Measurements from ENCODE around the gene SHANK2.
A peak's percentile ranks its signal among the peaks of the same experiment; 100 is the strongest.
"Not testable (repeated sequence)": the region's sequence is repeated elsewhere in the genome, so short reads cannot be mapped to it uniquely, and the experiment has no call there.

SHANK2 gene

DNA sequence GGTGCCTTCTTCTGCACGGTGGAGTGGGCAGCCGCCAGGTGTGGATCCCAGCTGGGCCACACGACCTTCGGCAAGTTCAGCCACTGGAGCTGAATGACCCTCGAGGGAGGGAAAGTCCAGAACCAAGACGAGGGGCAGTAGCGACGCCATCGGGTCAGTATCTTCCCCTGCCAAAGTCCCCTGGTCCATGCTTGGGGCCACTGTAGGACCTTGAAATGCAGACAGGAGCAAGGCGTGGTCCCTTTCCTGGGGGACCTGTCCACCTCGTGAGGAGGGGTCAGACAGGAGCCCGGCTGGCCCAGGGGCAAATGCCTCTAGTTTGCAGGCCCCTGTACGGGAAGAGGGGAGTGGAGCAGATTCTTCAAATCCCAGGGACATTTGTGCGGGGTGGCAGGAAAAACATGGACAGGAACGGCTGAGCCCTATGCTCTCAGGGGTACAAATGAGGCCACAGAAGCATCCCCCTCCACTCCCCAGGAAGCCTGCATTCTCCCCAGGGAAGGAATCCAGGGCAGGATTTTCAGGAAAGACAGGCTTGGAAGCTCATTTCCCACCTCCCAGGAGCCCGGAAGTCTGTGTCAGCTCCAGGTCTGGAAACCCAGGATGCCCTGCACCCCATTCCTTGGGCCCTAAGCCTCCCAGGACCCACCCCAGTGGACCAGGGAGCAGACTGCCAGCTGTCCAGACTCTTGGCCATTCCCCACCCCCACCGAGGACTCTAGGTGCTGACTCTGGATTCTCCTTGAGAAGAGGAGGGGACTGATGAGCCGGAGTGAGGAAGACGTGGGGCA is 6.6 kb downstream of the SHANK2 start:
- no peak for FAIRE-seq
- no peak for DNase-seq (ENCODE audit: insufficient read length, low spot score)

DNA sequence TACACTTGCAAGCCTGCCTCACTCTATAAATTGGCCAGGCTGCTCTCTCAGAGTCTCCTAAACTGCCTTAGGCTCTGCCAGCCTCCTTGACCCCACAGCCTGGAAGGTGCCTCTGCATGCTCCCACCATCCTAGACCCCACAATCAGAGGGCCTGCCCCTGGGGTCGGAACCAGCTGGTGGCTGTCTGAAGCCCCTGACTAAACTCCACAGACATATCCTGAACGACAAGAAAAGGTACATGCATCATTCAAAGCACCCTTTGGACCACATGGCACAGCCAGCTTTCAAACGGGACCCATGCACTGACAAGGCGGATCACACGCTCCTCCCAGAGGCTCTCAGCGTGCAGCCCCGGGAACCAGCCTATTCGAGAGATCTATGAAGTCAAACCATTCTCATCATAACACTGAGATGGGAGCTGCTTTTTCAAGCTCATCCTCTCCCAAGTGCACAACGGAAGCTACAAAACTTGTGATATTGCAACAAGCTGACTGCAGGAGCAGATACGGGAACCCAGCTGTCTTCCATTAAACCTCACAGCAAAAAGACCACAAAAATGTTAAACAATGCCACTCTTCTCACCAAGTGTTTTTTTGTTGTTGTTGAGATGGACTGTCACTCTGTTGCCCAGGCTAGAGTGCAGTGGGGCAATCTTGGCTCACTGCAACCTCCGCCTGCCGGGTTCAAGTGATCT is 8.1 kb downstream of the SHANK2 start:
- no peak for DNase-seq (ENCODE audit: insufficient read length, low spot score)
- no peak for FAIRE-seq

DNA sequence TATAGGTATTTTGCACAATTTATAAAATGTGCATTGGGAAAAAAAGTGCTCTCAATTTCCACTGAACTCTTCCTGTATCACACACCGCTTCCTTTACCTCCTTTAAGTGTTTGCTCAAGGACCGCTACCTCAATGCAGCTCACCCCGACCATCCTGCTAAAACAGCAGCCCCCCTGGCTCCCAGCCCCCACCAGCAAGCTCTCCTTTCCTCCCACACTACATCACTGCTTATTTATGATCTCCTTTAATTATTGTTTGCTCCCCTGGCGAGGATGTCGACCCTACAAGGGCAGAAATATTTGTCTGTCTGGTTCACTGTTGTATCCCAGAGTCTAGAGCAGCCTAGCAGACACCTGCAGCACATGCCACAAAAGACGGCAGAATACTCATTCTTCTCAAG is 10.0 kb downstream of the SHANK2 start:
- FAIRE-seq = no peak
- DNase-seq (ENCODE audit: insufficient read length, low spot score) = no peak

DNA sequence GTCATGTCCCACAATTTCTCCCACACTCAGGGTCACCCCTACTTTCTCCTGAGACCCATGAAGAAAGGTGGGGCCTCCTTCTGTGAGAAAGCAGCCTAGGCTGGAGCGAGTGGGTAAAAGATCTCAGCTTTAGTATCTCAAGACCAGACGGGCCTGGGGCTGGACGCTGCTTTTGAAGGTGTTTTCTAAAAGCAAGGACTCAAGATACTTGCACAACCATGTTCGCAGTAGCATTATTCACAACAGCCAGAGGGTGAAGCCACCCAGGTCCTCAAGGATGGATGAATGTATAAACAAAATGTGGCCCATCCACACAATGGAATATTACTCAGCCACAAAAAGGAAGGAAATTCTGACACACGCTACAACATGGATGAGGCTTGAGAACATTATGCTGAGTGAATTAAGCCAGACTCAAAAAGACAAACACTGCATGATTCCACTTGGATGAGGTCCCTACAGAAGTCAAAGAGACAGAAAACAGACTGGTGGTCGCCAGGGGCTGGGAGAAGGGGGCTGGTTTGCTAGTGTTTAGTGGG is 10.6 kb downstream of the SHANK2 start:
- DNase-seq (ENCODE audit: insufficient read length, low spot score) (no peak), FAIRE-seq (no peak)

DNA sequence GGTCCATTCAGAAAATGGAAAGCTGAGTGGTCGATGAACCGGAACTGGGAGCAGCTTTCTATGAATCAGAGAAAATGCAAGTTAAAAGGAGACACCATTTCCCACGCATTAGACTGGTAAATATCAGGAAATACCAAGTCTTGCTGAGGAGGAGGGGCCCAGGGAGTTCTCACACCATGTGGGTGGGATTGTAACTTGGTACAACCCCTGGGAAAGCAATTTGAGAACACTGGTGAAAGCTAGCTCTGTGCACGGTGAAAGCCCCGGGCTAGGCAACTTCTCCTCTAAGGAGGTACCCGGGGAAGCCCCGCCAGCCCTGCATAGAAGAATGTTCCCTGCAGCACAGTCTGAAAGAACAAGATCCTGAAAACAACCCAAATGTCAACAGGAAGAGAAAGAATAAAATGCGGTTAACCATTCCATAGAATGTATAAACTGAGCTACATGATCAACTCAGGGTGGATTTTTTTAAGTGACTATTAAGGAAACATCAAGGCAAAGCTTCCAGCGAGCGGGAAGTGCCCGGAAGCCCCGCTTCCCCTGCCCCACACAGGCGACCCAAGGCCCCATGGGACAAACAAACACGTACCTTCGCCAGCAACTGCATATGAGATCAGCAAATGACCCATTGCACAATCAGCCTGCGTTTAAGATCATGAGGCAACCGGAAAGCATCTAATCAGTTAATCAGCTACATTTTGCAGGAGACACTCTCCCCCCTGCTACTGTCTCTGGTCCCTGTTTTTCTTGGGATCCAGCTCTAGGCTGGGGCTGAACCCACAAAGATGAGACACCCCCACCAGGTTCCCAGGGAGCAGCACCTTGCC is 11.3 kb downstream of the SHANK2 start:
- FAIRE-seq (peak; percentile 49), DNase-seq (ENCODE audit: insufficient read length, low spot score) (peak; percentile 29)

DNA sequence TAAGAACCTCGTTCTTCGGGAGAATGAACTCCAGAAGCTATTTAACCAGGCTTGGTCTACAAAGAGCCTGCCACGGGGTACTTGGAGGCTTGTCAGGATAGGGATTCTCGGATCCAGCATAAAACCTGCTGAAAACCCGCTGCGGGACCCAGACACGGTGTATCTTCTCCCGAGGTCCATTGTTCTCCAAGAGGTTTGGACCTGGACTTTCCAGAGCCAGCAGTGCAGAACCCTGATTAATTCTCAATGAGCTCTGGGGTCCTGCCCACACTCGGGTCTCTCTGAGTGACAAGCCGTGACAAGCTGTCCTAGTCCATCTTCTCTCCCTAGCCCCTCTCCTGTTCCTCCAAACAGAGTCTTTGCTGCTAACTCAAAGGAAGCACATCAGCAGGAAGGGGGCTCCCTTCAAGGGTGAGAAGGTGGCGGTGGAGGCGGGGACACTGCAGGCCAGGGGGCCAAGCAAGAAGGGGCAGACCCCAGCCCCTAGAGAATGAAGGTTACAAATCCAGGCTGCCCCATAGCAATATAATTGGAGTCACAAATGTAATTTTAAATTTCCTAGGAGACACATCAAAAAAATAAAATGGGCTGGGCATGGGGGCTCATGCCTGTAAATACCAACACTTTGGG is 12.2 kb downstream of the SHANK2 start:
- DNase-seq (ENCODE audit: insufficient read length, low spot score) = no peak
- FAIRE-seq = no peak

DNA sequence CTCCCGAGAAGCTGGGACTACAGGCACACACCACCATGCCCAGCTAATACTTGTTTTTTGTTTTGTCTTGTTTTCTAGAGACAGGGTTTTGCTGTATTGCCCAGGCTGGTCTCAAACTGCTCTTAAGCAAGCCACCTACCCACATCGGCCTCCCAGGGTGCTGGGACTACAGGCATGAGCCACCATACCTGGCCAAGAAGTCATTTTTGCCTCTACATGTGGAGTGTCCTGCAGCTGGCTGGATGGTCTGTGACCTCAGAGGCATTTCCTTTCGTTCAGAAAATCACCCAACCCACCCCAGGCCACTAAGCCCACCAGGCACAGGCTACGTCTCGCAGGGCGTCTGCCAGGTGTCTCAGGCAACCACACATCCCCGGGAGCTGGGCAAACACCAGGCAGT is 12.8 kb downstream of the SHANK2 start:
- FAIRE-seq (no peak), DNase-seq (ENCODE audit: insufficient read length, low spot score) (no peak)

DNA sequence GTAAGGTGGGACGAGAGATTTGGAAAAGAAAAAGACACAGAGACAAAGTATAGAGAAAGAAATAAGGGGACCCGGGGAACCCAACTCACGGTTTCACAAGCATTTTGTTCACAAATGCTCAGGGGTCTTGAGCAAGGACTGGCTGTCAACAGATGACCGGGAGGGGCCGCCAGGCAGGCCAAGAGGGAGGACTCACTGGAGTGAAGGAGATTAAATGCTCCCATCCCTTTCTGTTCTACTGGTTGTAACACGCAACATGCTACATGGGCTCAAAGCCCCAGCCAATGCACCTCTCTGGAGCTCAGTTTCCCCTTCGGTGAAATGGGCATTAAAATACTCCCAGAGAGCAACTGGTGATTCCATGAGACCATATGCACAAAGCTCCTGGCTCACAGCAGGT is 13.4 kb downstream of the SHANK2 start:
- DNase-seq (ENCODE audit: insufficient read length, low spot score) (no peak), FAIRE-seq (no peak)

DNA sequence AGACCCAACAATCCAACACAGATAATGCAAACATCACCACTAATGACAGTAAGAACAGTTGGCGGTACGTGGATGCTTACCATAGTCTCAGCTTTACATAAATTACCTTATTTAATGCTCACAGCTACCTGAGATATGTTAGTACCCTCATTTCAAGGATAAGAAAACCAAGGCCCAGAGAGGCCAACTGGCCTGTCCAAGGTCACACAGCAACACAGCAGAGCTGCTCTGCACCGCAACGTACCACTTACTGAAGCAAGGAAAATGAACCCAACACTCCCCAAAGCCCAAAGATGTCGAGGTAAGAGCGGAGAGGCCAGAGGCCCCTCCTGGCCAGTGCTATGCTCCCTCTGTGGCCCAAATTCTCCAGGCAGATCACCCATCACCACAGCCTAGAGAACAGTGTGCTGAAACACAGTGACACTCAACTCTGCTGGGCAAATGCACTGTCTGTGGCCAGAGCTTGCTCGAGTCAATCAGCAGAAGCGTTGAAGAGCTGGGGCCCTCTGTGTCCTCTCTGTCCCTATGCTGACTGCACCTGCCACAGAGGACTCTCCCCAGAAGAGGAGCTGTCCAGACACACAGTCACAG is 14.0 kb downstream of the SHANK2 start:
- FAIRE-seq = no peak
- DNase-seq (ENCODE audit: insufficient read length, low spot score) = no peak

DNA sequence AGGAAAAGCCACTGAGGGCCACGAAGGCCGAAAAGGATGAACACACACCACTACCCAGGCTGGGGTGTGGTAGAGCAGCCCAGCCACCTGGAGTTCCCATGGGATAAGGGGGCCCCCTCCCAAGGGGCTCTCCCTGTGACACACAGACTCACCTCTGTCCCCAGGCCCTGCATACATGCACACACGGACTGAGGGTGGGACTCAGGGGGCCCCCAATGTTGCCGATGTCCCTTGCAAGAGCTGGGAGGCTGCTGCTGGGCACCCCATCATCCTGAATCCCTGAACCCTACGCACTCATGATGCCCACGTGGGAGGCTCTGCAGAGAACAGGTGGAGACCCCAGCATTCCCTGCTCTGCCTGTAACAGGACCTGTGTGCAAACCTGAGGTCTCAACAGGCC is 14.5 kb downstream of the SHANK2 start:
- no peak for FAIRE-seq
- DNase-seq (ENCODE audit: insufficient read length, low spot score) = no peak

DNA sequence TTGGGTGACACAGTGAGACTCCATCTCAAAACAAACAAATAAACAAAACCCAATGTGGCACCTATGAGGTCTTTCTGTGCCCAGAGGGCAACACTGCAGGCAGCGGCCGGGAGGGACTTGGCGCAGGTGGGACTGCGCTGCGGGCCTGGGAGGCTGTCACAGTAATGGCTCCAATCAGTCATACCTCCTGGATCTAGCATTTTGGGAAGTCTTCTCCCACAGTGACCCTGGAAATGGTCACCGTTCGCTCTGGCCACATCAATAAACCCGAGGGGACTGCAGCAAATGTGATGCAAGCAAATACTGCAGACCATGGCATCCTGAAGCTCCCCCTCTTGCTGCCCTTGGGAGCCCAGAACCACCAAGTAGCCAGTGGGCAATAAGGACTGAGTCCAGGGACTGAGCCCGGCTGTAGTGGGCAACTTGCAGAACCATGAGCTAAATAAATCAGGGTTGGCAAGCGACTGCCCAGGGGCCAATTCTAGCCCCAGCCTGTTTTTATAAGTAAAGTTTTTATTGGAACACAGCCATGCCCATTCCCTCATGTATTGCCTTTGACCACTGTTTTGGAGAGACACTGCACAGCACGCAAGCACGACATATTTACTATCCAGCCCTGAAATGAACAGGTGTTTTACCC is 15.4 kb downstream of the SHANK2 start:
- FAIRE-seq = no peak
- DNase-seq (ENCODE audit: insufficient read length, low spot score) = no peak

DNA sequence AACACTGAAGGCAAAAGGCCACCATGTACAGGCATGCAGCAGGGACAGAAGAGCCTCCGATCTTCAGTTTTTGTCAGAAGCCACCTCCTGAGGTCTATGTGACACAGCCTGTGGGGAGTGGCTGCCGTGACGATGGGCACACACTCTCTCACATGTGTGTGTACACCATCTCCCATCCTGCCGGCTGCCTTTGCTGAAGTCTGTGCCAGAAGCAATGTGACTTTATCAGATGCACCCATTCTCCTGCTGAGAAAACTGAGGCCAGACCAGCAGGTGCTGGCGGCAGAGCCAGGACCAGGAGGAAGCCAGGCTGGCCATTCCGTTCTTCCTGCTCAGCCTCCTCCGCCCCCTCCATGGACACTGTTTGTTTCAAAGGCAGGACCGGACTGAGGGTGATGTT is 16.7 kb downstream of the SHANK2 start:
- FAIRE-seq (no peak), DNase-seq (ENCODE audit: insufficient read length, low spot score) (no peak)

DNA sequence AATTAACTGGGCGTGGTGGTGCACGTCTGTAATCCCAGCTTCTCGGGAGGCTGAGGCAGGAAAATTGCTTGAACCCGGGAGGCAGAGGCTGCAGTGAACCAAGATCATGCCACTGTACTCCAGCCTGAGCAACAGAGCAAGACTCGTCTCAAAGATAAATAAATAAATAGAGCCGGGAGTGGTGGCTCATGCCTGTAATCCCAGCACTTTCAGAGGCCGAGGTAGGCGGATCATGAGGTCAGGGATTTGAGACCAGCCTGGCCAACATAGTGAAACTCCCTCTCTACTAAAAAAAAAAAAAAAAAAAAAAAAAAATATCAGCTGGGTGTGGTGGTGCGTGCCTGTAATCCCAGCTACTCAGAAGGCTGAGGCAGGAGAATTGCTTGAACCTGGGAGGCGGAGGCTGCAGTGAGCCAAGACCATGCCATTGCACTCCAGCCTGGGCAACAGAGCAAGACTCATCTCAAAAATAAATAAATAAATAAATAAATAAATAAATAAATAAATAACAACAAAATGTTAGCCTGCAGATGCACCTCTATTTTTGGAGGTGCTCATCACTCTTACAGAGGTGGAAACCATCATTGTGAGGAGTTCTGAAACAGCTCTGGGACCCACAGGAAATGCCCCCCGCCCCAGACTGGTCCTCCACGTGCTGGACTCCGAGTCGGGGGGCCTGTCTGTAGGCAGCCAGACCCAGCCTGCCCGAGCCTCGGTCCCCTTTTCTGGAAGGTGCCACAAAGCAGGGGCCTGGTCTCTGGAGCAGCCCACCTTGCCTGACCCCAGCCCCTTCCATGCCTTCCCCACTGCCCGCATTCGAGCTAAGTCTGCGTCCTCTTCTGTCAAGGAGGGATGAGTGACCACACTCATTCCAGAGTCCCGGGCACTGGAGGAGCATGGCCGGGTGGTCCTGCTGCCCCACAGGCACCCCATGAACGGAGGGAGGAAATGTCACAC is 18.2 kb downstream of the SHANK2 start:
- not testable (repeated sequence) for FAIRE-seq; DNase-seq (ENCODE audit: insufficient read length, low spot score)

DNA sequence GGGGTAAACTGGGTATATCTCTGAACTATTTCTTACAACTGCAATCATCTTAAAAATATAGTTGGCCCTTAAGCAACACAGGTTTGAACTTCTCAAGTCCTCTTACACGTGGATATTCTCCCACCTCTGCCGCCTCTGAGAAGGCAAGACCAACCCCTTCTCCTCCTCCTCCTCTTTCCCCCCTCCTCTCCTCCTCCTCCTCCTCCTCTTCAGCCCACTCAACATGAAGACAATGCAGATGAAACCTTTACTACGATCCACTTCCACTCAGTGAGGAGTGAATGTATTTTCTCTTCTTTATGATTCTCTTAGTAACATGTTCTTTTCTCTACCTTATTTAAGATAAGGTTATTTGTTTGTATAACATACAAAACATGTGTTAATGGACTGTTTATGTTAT is 20.0 kb downstream of the SHANK2 start:
- no peak for FAIRE-seq
- no peak for DNase-seq (ENCODE audit: insufficient read length, low spot score)

DNA sequence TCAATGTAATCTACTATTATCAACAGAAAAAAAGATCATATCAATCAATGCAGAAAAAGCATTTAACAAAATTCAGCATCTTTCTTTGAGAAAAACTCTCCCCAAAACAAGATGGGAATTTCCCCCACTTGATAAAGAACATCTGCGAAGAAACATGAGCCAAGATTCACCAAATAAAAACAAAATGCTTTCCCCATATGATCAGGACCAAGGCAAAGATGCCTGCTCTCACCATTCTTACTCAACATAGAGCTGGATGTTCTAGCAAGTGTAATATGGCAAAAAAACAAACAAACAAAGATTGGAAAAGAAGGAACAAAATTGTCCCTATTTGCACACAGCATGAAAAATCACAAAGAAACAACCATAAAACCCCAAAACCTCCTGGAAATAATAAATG is 23.4 kb downstream of the SHANK2 start:
- no peak for FAIRE-seq
- DNase-seq (ENCODE audit: insufficient read length, low spot score) = no peak

DNA sequence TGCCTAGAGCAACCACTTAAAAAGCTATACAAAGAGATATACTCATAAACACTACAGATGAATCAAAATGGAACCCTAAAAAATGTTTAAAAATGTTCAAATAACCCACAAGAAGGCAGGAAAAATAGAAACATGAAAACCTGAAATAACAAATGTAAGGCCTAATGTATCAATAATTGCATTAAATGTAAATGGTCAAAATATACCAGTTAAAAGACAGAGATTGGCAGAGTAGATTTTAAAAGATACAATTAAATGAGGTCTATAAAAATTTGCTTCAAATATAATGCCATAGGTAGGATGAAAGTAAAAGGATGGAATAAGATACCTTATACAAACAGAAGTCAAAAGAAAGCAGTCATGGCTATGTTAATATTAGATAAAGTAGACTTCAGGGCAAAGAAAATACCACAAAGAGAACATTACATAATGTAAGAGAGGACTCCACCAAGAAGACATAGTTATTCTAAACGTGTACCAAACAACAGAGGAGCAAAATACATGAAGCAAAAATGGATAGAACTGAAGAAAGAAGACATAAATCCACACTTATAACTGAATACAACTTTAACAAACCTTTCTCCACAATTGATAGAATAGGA is 25.2 kb downstream of the SHANK2 start:
- FAIRE-seq (no peak), DNase-seq (ENCODE audit: insufficient read length, low spot score) (no peak)

DNA sequence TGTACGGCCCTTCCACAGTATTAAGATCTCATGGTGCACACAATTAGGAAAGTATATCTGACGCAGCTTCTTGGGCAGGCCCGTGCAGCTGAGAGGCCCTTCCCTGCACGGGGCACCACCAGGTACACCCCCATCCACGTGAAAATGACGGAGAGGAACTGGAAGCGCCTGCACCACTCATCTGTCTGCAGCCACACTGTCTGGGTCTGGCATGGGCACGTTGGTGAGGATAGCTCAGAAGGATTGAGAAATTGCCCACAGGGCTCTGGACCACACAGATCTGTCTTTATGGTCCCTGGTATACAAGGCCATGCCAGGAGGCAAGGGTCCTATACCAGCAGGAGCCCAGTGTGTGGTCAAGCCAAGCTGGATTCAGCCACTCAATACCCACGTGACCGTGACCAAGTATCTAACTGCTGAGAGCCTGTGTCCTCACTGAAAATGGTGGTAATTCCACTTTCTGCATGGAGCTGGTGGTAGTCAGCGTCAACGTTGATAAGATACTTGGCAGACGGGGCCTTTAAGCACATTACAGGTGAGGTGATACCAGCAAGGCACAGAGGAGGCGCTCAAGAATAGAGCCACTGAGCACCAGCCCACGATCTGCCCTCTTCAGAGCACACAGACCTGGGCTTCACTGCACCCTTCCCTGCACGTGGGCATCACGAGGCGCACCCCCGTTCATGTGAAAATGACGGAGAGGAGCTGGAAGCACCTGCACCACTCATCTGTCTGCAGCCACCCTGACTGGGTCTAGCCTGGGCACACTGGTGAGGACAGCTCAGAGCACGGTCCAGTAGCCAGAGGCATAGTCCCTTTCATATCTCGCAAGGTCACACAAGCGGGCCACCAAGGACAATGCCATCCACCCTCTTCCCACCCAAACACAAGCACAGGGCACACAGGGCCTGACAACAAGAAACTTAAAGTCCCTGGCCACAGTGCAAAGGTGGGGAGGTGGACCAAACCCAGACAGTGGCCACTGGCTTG is 28.4 kb downstream of the SHANK2 start:
- no peak for FAIRE-seq

More for the DNA sequence above, 28.4 kb downstream of the SHANK2 start:
- no peak for DNase-seq (ENCODE audit: insufficient read length, low spot score)

Data from GM19239 (cell line).